Aorta (tissue), 5 donors: ENCODE measurements around the gene ZNF747. TPM values are rescaled to one million over a fixed set of nuclear protein-coding genes. Genes with fewer than 3 reads are reported as not detected.

Source experiments
- ATAC-seq: fragments of 200-7000 bp; cut with Tn5 transposase; one replicate; pipeline ENCODE4 v1.9.1; 2022; ENCODE audit warnings: moderate library complexity; ENCODE audit not compliant: low FRiP score
- DNase-seq, 2 donors: peaks; one replicate each; pipeline ENCODE4 v3.0.0-alpha.2; 2020
- H3K27ac ChIP-seq, 2 donors: one replicate each; pipeline ENCODE4 v1.5.1; 2013; ENCODE audit warnings: low read length in 2 of 2, mild to moderate bottlenecking in 2 of 2, moderate library complexity in 2 of 2, control low read depth in 1 of 2, inconsistent platforms in 1 of 2, low read depth in 1 of 2
- H3K27me3 ChIP-seq, 2 donors: one replicate each; pipeline ENCODE4 v1.6.1; 2013; ENCODE audit warnings: control low read depth in 1 of 2, low read length in 1 of 2, mild to moderate bottlenecking in 1 of 2, moderate library complexity in 1 of 2; ENCODE audit not compliant: insufficient read depth in 2 of 2, control insufficient read depth in 1 of 2
- H3K36me3 ChIP-seq, 2 donors: one replicate each; pipeline ENCODE4 v1.6.1; 2013; ENCODE audit warnings: control low read depth in 1 of 2, low read length in 1 of 2, mild to moderate bottlenecking in 1 of 2; ENCODE audit not compliant: insufficient read depth in 2 of 2, control insufficient read depth in 1 of 2
- H3K4me1 ChIP-seq, 2 donors: one replicate each; pipeline ENCODE4 v1.6.1; 2013; ENCODE audit warnings: low read length in 2 of 2, control low read depth in 1 of 2, mild to moderate bottlenecking in 1 of 2, moderate library complexity in 1 of 2; ENCODE audit not compliant: insufficient read depth in 2 of 2, control insufficient read depth in 1 of 2
- H3K4me3 ChIP-seq, 2 donors: one replicate each; pipeline ENCODE4 v1.5.1; 2013; ENCODE audit warnings: low read length in 2 of 2, control low read depth in 1 of 2, mild to moderate bottlenecking in 1 of 2
- H3K9me3 ChIP-seq: one replicate; pipeline ENCODE4 v1.6.1; 2013; ENCODE audit warnings: mild to moderate bottlenecking, low read length; ENCODE audit not compliant: control insufficient read depth
- WGBS, 2 donors: extraction: QIAGEN DNeasy Blood & Tissue Kit; methylation state at CpG; one replicate each; pipeline ENCODE4 v1.1.7; 2013; 5-methylcytosine and 5-hydroxymethylcytosine counted together
- intact Hi-C, 2 donors: fragments of 100-400 bp; cut with DNase I; formaldehyde crosslinking; loops; one replicate each; pipeline versions ENCODE4 v1.14.2 to v1.15.0; 2022
- polyA plus RNA-seq, 2 donors: library from polyadenylated mRNA; stranded (reverse); fragments of 200-250 nt; gene quantifications; one replicate each; pipeline ENCODE4 v1.2.3, GENCODE V29; 2013
- total RNA-seq, 2 donors: library from RNA; stranded (reverse); fragmentation: NEBNext Ultra II Directional; extraction: Animal tissue kit (Norgen Biotek cat#: 25700); gene quantifications; one replicate each; pipeline ENCODE4 v1.2.1, GENCODE V29; 2021
- donor health status: healthy with polysubstance abuse.
- donor health status: Bipolar disorder and iron deficiency.
- donor health status: DM: no; HTN: no; CAD: no.
- donor health status: DM: no; HTN: no; CAD: no.
- donor health status: DM: yes; HTN: yes; CAD: no.

Gene ZNF747
- total and polyA plus RNA-seq, 4 donors, result 5.1 to 9.5 (median 8.7) TPM

DNA sequence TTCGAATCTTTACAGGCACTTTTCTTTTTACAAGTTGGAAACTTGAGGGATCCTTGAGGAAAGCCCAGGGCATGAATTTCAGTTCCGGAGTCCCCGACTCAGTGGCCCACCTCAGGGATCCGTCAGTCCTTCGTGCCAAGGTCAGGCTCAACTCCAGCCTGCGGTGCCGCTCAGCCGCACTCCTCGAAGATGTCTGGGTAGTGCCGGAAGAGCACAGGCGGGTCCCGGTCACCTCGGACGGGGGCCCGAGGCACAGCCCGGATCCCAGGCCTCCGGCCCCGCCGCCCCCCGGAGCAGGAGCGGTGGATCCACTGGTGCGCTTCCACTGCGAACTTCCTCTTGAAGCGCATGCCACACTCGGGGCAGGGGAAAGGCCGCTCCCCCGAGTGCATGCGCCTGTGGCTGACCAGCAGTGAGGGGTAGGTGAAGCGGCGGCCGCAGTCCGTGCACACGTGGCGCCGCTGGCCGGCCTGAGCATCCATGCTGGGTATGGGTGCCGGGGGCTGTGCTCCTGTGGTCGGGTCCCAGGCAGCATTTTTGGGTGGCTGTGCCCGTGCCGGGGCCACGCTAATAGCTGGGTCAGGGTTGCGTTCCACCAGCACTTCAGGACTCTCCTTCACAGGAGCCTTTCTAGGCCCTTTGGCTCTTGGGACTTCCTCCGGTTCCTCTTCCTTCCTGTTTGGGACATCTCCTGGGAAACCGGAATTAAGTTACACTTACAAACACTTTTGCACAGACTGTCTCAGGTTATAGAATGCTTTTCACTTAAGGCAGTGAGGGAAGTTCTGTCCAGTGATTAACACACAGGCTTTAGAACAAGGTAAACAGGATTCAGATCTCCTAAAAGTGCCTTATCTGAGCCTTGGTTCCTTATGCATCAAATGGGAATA is 35.3 kb upstream of the ZNF747 start:
- intact Hi-C loops, result loop anchor here in 1 of 2 donors (5.0 kb wide), 1 partner anchor 82 kb away; the partner anchor contains the start of gene PRR14
- Histone ChIP-seq H3K36me3 (no peaks in the 10 kb centered on the region), H3K27me3 (no peaks in the 10 kb centered on the region), H3K9me3 (no peaks in the 10 kb centered on the region), H3K4me3 (no peak overlapping the region), H3K27ac (no peak overlapping the region), H3K4me1 (no peaks in the 10 kb centered on the region)
- 84 to 89% methylated on average over 44 of the region's 44 CpGs for WGBS, 2 donors
- no peak for ATAC-seq
- DNase-seq, result no peak

DNA sequence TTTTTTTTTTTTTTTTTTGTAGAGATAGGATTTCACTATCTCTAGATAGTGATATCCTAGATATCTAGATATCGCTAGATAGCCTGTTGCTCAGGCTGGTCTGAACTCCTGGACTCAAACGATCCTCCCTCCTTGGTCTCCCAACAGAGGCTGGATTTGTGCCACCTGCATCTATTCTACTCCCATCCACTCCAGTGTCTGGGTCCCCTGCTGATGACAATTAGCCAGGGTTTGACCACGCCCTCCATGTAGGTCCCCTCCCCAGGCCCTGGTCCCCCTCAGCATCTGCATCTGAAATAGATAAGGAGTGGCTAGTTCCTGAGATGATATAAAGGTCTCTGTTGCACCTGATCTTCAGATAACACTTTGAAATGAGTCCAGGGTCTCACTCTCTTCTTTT is 34.6 kb upstream of the ZNF747 start:
- intact Hi-C loops, result no loop called here
- H3K27ac ChIP-seq, result no peak overlapping the region
- WGBS, 2 donors, result 90 to 95% methylated on average over 3 of the region's 3 CpGs
- H3K4me3 ChIP-seq, result no peak overlapping the region
- H3K4me1 ChIP-seq, result no peaks in the 10 kb centered on the region
- ATAC-seq (no peak), DNase-seq (no peak)
- no peaks in the 10 kb centered on the region for H3K9me3 ChIP-seq
- no peaks in the 10 kb centered on the region for H3K27me3 ChIP-seq
- no peaks in the 10 kb centered on the region for H3K36me3 ChIP-seq

DNA sequence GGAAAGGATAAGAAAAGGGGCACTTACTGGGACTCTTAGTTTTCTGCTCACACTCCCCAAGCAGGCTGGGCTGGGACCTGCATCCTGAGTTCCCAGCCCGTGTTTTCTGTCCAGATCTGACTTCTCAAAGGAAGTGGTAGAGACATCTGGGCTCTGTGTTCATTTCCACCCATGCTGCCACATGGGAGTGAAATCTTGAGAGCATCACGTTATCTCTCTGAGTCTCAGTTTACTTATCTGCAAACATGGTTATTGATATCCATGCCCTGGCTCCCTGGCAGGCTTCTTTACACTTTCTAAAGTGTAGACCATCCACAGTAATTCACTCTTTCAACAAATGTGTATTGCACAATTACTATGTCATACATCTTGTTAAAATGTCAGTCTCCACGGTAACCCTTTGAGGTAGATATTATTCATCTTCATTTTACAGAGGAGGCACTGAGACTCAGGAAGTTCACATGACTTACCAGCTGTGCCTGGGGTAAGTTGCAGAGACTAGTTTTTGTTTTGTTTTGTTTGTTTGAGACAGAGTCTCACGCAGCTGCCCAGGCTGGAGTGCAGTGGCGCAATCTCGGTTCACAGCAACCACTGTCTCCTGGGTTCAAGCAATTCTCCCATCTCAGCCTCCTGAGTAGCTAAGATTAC is 33.5 kb upstream of the ZNF747 start:
- ATAC-seq (no peak), DNase-seq (peak in 1 of 2 donors; percentile 57)
- Histone ChIP-seq H3K4me1 (no peaks in the 10 kb centered on the region), H3K27ac (no peak overlapping the region), H3K4me3 (no peak overlapping the region), H3K27me3 (no peaks in the 10 kb centered on the region), H3K36me3 (no peaks in the 10 kb centered on the region), H3K9me3 (no peaks in the 10 kb centered on the region)
- 69 to 72% methylated on average over 6 of the region's 6 CpGs for WGBS, 2 donors
- intact Hi-C loops, result no loop called here

DNA sequence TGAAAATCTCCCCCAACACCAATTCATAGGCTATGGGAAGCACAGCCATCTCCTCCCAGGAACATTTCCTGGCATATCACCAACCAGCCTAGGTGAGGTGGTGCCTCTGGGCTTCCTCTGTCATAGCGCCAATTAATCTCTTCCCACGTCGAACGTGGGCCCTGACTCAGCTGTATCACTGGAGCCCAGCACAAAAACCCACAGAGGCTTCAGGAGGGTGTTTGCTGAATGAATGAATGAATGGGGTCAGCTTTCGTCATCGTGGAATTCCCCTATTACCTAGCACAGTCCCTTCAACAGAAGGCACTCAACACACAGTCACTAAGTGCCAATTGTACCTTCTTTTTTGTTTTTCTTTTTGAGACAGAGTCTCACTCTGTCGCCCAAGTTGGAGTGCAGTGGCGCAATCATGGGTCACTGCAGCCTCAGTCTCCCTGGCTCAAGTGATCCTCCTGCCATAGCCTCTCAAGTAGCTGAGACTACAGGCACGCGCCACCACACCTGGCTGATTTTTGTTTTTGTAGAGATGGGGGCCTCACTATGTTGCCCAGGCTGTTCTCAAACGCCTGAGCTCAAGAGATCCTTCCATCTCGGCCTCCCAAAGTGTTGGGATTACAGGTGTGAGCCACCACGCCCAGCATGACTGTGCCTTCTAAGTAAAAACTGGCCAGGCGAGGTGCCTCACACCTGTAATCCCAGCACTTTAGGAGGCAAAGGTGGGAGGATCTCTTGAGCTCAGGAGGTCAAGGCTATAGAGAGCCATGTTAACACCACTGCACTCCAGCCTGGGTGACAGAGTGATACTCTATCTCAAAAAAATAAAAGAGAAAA is 32.7 kb upstream of the ZNF747 start:
- Histone ChIP-seq H3K4me1 (no peaks in the 10 kb centered on the region), H3K4me3 (no peak overlapping the region), H3K27ac (no peak overlapping the region), H3K36me3 (no peaks in the 10 kb centered on the region), H3K9me3 (no peaks in the 10 kb centered on the region), H3K27me3 (no peaks in the 10 kb centered on the region)
- intact Hi-C loops, result no loop called here
- ATAC-seq (no peak), DNase-seq (no peak)
- WGBS, 2 donors, result 86 to 89% methylated on average over 14 of the region's 14 CpGs

DNA sequence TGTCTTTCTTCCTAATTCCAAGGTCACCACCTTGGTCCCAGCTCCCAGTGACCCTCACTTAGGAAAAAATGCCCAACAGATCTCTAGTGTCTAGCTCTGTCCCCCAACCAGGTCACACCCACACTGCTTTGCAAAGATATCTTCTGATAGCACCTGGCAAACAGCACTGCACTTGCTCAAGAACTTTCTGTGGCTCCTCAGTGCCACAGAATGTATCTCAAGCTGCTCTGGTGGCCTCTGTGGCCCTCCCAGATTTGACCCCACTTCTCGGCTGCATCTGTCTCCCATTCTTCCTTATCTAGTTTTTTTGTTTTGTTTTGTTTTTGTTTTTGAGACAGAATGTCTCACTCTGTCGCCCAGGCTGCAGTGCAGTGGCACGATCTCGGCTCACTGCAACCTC is 31.9 kb upstream of the ZNF747 start:
- DNase-seq, result no peak
- WGBS, 2 donors, result 78 to 82% methylated on average over 4 of the region's 4 CpGs
- H3K9me3 ChIP-seq, result no peaks in the 10 kb centered on the region
- H3K27ac ChIP-seq, result no peak overlapping the region
- H3K36me3 ChIP-seq, result no peaks in the 10 kb centered on the region
- ATAC-seq, result no peak
- no peaks in the 10 kb centered on the region for H3K4me1 ChIP-seq
- intact Hi-C loops, result no loop called here
- H3K27me3 ChIP-seq, result no peaks in the 10 kb centered on the region
- H3K4me3 ChIP-seq, result no peak overlapping the region

DNA sequence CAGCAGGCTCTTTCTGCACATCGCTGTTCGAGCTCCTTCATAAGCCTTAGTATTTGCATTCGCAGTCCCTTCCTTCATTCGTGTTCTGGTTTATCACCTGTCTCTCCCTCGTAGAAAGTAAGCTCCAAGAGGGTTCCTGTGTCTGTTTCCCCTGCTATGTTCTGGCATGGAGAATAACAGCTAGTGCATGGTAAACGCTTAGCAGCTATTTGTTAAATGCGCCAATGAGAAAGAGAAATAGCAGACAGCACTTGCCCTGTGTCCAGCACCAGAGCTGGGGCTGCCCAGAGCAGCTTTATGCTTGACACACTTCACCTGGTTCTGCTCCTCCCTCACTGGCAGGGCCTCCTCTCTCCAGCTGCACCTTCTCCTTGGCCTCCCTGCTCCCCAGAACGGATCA is 31.3 kb upstream of the ZNF747 start:
- Histone ChIP-seq H3K36me3 (no peaks in the 10 kb centered on the region), H3K27ac (no peak overlapping the region), H3K27me3 (no peaks in the 10 kb centered on the region), H3K9me3 (no peaks in the 10 kb centered on the region), H3K4me1 (no peaks in the 10 kb centered on the region), H3K4me3 (no peak overlapping the region)
- 64 to 75% methylated on average over 8 of the region's 8 CpGs for WGBS, 2 donors
- DNase-seq (no peak), ATAC-seq (no peak)
- intact Hi-C loops, result no loop called here

DNA sequence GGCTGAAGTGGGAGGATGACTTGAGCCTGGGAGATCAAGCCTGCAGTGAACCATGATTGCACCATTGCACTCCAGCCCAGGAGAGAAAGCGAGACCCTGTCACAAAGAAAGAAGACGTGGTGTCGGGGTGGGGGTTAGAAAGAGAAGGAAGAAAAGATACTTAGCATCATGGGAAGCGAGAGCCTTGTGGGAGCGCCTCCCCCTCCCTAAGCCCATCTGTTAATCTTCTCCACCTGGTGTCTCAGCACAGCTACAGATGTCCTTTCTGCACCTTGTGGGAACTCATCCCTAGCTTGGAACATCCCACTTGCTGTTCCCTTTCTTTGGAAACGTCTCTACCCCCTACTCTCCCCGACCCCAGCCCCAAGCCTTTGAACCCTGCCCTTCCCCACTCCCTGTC is 30.9 kb upstream of the ZNF747 start:
- Histone ChIP-seq H3K9me3 (no peaks in the 10 kb centered on the region), H3K27ac (no peak overlapping the region), H3K4me1 (no peaks in the 10 kb centered on the region), H3K4me3 (no peak overlapping the region), H3K36me3 (no peaks in the 10 kb centered on the region), H3K27me3 (no peaks in the 10 kb centered on the region)
- ATAC-seq (no peak), DNase-seq (no peak)
- WGBS, 2 donors, result 53 to 63% methylated on average over 7 of the region's 7 CpGs
- intact Hi-C loops, result no loop called here

DNA sequence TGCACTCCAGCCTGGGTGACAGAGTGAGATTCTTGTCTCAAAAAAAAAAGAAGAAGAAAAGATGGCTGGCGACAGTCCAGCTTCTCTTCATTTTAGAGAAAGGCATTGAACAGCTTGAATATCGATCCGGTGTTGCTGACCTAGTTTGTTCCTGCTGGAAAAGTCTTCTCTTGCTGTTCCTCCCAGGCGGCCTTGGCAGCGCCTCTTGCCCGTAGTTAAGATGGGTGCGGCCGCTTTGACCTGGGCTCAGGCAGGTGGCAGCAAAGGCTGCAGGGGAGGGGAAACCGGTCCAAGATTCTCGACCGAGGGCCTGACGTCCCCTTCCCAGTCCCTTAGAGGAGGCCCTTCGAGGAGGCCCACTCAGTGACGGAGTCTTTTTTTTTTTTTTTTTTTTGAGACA is 27.4 kb upstream of the ZNF747 start:
- ATAC-seq (no peak), DNase-seq (no peak)
- H3K4me1 ChIP-seq, result no peaks in the 10 kb centered on the region
- H3K9me3 ChIP-seq, result no peaks in the 10 kb centered on the region
- no peaks in the 10 kb centered on the region for H3K36me3 ChIP-seq
- H3K27me3 ChIP-seq, result no peaks in the 10 kb centered on the region
- no peak overlapping the region for H3K4me3 ChIP-seq
- intact Hi-C loops, result no loop called here
- H3K27ac ChIP-seq, result no peak overlapping the region
- WGBS, 2 donors, result 95 to 97% methylated on average over 14 of the region's 14 CpGs
